HG03432 (cell line): ENCODE measurements around the gene AP1G2.

Source experiments
- ATAC-seq: cut with Tn5 transposase; IDR thresholded peaks from one replicate; pipeline ENCODE4 v1.9.1; 2021; ENCODE audit warnings: mild to moderate bottlenecking, moderate library complexity; ENCODE audit not compliant: unreplicated experiment

Gene AP1G2

GRCh38 chr14:23571701-23572523, 4.3 kb upstream of the AP1G2 start:
- ATAC-seq = no peak

GRCh38 chr14:23570806-23571483, 3.4 kb upstream of the AP1G2 start:
- ATAC-seq = no peak

- no peak for ATAC-seq
Measured at GRCh38 chr14:23569443-23570151, 2.0 kb upstream of the AP1G2 start.

DNA sequence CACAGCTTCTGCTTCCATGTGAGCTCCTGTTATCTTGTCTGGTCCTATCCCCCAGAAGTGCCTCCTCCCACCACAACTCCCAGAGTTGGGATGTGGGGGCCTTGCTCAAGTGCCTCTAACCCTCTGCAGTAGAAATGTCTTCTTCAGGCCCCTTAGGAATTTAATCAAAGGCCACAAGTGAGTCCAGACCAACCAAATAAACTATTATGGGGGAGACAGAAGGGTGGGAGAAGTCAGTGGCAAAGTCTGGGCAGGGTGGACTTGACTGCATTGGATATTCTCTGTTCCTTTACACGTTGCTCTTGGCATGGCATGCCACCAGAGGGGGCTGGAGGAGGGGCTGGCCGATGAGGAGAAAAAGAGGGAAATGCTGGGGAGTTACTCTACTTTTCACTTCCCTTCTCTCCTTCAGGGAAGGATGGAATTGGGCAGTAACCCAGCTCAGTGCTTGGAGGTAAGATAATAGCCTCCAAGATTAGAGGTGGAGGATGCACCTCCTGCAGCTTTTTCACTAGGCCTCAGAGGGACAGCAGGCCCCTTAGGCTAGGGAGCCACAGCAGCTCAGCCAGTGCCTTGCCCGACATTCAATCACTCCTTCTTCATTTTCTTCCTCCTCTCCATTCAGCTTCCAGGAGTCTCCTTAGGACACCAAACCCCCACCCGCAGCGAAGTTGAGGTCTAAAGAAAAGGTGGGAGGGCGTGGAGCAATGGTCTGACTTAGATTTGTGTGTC, 1.2 kb upstream of the AP1G2 start:
- ATAC-seq = no peak

DNA sequence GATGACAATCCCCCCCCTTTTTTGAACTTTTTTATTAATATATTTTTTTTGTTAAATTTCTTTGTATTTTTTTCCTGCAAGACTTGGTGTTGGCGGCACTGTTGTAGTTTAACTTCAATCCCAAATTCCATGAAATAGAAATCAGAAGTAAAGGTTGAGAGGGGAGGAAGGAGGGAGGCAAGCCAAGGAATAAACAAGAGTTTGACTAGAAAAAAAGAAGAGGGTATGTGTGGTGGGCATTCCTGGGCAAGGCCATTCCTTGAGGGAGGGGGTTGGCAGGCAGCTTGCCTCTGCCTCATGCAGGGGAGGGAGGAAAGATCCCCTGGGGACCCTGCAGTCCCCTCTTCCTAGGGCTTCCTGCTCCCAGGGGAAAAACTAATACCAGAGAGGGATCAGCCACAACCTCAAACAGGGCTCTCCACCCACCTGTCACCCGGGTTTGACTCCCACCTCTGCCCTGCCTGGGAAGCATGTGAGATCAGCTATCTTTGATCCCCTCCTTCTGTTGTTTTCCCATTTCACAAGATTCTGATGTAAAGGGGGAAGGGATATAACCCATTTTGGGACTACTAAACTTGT, 519 bp upstream of the AP1G2 start:
- ATAC-seq = no peak

- peak; percentile 9 for ATAC-seq
Measured at GRCh38 chr14:23566778-23567185, 809 bp downstream of the AP1G2 start.

GRCh38 chr14:23566112-23566777, 1.3 kb downstream of the AP1G2 start:
- ATAC-seq = no peak

DNA sequence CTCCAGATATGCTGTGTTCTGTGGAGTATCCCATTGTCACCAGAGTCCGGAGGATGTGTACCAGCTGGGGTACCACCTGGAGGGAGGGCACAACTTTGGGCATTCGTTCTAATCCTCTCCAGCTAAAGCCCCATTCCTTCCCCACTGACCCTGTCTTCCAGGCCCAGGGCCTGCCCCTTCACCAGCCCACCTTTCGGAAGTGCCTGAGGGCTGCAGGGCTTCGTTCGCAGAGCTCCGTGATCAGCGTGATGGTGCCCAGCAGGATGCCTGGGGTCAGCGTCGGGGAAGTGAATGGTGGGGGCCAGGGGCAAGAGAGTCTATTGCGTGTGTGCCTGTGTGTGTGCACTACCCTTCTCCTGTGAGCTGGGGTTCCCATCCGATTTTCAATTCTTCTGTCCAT, 2.0 kb downstream of the AP1G2 start:
- no peak for ATAC-seq

DNA sequence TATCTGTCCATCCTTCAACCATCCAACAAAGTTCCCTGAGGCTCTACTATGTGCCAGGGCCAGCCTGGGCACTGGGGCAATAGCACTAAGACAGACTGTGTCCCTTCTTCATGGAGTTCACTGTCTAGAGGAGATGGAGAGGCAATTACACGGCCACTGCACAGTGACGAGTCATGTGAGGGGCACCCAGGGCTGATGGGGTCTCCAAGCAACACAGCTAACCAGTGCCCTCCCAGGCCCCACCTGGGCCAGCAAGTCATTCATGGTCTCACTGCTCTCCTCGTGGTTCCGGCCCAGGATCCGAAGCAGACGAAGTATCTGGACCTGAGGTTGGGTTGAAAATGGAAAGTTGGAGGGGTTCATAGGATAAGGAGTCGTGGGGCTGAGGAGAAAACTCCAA, 2.7 kb downstream of the AP1G2 start:
- ATAC-seq = no peak

DNA sequence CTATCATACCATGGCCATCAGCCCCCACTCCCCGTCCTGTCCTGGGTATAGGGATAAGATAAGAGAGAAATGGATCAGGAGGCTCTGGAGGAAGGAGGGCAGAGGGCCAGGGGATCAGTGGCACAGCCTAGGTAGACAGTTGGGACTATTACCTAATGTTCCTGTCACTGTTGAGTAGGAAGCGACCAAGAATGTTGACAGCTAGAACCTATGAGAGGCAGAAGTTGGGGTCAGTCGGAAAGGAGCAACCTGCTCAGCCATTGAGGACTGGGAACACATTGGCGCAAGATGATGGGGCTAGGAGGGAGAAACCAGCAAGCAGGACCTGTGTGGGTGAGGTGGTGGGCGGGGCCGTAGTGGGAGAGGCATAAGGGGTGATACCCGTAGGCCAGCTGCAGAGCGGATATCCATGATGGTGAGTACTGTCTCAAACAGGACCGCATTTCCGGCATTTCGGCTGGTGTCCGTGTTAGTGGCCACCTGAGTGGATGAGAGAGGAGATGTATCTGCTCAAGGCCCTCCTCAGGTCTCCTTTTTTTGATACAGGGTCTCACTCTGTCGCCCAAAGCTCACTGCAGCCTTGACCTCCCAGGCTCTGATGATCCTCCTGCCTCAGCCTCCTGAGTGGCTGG, 3.3 kb downstream of the AP1G2 start:
- ATAC-seq = no peak

DNA sequence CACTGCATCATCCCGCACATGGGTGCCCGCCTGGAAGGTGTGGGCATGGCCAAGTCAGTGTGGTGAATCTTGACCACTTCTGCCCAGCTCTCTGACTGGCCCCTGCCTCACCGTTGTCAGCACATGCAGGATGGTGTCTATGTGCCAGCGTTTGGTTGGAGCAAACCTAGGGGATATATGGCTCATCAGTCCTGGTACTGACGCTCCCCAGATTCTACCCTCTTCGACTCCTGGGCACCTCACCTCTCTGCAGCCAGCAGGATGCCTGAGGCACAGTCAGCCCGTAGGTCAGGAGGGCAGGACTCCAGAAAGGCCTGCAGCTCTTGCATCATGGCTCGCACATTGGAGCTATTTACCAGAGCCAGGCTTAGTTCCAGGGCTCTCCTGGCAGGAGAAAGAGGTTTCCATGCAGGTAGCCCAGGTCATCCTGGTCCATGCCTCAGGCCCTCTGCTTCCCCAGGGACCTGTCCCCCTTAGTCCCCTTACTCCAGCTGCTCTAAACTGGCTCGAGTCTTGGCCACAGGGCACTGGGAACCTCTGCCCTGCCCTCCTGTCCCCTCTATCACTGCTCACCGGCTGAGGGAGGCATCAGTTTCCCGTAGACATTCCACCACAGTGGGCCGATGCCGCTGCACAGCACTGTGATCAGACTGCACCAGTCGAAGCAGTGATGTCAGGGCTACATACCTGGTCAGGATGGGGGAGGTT, 4.0 kb downstream of the AP1G2 start:
- ATAC-seq = no peak

- ATAC-seq = no peak
Measured at GRCh38 chr14:23562822-23563472, 4.6 kb downstream of the AP1G2 start.

GRCh38 chr14:23561873-23562821, 5.4 kb downstream of the AP1G2 start:
- no peak for ATAC-seq

- no peak for ATAC-seq
Measured at GRCh38 chr14:23561259-23561658, 6.3 kb downstream of the AP1G2 start.

GRCh38 chr14:23559926-23560520, 7.6 kb downstream of the AP1G2 start:
- no peak for ATAC-seq

DNA sequence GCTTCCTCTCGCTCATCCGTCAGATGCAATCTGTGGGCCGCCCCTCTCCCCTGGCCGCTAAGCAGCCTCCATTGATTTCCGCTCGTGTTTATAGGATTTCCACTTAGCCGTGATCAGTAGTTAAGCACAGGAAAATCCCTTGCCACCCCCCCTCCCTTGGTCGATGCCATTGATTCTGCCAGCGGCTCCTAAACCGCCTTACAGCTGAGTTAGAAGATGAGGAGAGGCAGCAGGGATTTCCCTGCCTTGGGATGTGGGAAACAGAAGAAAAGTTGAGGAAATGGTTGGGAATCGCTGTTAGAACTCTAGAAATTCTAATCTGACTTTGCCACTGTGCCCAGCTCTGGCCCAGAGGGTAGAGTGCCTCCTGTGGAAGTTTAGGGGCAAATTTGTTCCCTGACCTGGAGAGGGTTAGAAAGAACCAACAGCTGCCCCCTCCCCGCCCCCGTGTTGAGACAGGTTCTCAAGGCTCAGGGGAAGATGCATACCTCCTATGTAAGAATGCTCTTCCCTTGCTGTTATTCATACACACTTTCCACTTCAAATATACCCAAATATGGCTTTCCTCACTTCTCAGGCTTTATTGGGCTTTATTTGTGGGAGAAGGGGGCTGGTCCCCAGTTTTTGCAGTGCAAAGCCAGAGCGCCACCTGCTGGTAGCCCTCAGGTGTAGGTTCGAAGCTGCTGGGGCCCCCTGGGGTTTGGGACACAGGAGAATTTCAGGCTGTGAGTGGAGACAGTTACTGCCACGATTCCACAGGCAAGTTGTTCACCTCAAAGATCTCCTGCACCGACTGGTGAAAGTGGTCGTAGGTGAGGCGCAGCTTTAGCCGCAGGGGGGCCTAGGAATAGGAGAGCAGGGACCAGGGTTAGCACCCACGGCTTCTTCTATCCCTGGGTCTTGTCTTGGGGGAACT, 8.3 kb downstream of the AP1G2 start:
- ATAC-seq = no peak
